Measurements from ENCODE around the gene PPP3CA. TPM values are rescaled to one million over a fixed set of nuclear protein-coding genes. Genes with fewer than 3 reads are reported as not detected.

PPP3CA gene
- total RNA-seq, 4 donors from 2014 or later, result 41.1 to 69.5 (median 53.6) TPM

DNA sequence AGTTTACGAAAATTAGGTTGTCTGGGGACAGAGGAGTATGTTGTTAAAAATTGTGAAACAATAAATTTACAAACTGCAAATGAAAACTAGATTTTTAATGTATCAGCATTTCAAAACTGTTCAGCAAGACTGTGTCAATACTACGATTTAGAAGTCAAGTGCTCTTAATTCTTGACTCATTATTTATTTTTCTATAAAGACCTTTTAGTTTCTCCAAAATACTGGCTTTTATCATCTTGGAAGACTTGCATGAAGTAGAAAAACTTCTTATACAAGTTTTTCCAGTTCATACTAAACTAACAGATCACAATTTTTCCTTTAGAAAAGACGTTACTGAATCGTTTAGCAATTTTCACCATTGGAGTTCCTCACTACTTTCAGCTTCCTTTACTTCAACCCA, 231.4 kb downstream of the PPP3CA start:
- TF ChIP-seq, protein P1, sequence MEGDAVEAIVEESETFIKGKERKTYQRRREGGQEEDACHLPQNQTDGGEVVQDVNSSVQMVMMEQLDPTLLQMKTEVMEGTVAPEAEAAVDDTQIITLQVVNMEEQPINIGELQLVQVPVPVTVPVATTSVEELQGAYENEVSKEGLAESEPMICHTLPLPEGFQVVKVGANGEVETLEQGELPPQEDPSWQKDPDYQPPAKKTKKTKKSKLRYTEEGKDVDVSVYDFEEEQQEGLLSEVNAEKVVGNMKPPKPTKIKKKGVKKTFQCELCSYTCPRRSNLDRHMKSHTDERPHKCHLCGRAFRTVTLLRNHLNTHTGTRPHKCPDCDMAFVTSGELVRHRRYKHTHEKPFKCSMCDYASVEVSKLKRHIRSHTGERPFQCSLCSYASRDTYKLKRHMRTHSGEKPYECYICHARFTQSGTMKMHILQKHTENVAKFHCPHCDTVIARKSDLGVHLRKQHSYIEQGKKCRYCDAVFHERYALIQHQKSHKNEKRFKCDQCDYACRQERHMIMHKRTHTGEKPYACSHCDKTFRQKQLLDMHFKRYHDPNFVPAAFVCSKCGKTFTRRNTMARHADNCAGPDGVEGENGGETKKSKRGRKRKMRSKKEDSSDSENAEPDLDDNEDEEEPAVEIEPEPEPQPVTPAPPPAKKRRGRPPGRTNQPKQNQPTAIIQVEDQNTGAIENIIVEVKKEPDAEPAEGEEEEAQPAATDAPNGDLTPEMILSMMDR (IDR thresholded peaks at IDR 0.05; ENCODE audit: low read depth), result no peak

DNA sequence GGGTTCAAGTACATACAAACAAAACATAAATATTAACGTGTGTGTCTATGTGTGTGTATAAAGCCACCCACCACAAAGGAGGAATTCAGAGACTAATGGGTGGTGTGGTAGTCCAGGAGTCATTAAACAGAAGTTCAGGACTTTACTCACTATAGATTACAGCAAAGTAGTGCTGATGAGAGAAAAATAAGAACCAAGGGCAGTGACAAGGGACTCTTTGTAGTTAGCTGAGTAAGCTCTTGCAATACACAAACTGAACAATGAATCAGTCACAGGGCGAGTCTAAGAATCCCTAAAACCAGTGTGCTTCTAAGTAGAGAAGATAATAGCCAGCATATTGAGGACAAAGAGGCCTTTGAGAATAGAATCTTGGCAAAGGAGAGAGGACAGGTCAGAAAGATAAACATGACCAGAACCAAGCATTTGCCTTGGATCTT, 232.4 kb downstream of the PPP3CA start:
- TF ChIP-seq, protein P1 (IDR thresholded peaks at IDR 0.05; ENCODE audit: low read depth), result no peak

- TF ChIP-seq, protein P1 (IDR thresholded peaks at IDR 0.05; ENCODE audit: low read depth), result no peak
Observed at GRCh38 chr4:101104312-101105052, 242.8 kb downstream of the PPP3CA start.

DNA sequence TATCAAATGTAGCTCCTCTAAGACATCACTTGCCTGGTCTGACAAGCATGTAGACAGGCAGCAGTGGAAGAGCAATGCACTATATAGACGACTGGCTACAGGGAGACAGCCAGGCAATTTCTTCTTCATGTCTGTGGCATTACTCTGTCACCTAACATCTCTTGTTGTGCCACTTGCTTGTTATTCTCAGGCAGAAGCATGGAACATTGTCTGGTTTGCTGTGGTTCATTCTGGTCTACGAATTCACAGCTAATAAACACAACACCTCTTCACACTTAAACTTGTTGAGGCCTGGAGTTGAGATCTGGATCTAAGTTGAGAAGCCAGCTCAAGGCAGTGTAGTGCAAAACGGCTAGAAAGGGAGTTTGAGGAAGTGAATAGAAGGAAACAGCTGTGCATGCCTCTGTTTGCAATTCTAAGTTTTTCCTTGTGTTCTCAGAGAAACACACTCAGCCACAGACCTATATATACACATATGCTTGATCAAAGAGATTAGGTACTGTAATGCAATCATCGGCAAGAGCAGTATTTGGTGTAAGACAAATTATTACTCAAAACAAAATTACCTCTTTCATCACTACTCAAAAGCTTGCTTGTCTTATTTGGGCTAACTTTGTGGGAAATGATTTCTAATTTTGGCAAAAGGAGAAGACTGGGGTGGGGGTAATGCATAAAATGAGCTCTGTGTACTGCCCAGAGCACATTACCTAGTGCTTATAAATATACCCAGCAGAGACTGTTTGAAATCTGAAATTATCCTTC, 243.8 kb downstream of the PPP3CA start:
- TF ChIP-seq, protein P1 (IDR thresholded peaks at IDR 0.05; ENCODE audit: low read depth), result no peak

GRCh38 chr4:101102114-101102742, 245.1 kb downstream of the PPP3CA start:
- TF ChIP-seq, protein P1 (IDR thresholded peaks at IDR 0.05; ENCODE audit: low read depth), result no peak

DNA sequence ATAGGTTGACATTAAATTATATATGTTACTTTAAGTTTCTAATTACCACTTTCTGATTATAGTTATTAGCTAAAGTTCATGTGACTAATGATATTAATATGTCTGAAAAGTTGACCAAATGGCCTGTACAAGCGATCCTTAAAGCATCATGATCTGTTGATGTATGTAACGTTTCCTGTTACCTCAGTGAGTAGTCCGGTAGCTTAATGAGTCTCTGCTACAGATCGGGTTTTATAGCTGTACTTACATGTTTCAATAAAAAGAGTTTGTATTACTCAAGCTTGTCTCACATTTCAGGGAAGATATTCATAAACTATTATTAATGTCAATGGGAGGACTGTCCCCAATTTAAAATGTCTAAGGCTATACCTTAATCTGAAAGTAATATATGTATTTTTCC, 246.3 kb downstream of the PPP3CA start:
- TF ChIP-seq, protein P1 (IDR thresholded peaks at IDR 0.05; ENCODE audit: low read depth), result no peak
